GM21576 (cell line): Measurements from ENCODE around the gene TANK.
"Not testable (repeated sequence)": the region's sequence is repeated elsewhere in the genome, so short reads cannot be mapped to it uniquely, and the experiment has no call there.

Source experiments
- ATAC-seq: cut with Tn5 transposase; IDR thresholded peaks from one replicate; pipeline ENCODE4 v1.9.1; 2021; ENCODE audit warnings: mild to moderate bottlenecking, moderate library complexity; ENCODE audit not compliant: unreplicated experiment

The TANK gene

DNA sequence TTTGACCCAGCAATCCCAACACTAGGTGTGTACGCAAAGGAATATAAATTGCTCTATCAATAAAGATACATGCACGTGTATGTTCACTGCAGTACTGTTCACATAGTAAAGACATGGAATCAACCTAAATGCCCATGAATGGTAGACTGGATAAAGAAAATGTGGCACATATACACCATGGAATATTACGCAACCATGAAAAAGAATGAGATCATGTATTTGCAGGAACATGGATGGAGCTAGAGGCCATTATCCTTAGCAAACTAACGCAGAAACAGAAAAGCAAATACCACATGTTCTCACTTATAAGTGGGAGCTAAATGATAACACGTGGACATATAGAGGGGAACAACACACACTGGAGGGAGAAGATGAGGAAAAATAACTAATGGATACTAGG, 27.8 kb upstream of the TANK start:
- ATAC-seq = not testable (repeated sequence)

DNA sequence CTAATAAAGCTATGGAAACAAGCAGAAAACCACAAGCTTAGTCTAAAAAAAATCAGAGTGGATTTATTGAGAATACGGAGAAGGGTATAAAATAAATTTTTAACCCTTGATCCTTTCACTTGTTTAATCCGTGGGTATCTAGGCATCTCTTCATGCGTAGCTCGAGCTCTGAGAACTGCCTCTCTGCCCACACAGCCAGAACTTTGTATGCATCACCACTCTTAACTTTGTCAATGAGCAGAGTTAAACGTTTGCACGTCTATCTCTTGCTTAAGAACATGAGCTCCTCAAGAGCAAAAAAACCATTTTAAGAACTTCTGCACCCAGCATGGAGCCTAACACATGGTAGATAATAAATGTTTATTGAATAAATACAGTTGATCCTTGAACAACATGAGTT, 26.9 kb upstream of the TANK start:
- ATAC-seq = no peak

DNA sequence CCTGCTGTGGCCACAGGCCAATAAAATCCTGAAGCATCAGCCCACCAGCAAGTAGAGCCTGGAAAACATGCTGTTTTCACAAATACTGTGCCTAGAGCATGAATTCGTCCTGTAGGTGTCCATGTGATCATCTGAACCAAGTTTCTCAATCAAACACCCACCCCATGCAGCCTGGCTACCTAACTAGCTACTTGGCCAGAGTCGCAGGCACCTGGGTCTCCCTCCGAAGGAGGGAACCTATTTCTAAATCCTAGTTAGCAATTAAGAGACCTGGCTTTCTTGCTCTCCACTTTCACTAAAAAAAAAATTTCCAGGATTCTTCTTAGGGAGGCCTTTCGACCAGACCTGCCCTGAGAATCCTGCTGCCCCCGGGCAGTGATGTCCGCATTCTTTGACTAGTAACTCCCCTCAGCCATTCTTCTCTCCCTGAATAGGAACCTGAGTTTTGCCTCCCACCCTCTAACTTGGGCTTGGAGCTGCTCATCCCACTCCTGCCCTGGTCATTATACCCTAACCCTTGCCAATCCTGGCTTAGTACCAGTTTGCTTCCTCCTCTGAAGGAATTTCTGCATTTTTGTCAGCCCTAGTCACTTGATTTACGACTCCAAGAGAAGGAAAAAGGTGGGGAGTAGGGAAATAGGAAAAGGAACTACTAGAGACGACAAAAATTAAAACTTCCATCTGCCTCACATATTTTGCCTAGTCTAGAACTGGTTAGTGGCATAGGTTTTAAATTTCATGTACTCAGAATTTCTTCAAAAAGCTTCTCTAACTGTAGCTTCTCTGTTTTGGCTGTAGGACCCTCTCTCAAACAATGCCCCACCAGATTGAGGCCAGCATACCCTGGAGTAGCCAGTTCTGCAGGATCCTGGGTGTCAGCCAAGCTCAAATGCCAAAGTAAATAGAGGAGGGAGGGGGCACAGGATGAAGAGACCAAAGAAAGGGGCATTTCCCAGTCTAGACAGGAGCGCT, 25.4 kb upstream of the TANK start:
- ATAC-seq = no peak

DNA sequence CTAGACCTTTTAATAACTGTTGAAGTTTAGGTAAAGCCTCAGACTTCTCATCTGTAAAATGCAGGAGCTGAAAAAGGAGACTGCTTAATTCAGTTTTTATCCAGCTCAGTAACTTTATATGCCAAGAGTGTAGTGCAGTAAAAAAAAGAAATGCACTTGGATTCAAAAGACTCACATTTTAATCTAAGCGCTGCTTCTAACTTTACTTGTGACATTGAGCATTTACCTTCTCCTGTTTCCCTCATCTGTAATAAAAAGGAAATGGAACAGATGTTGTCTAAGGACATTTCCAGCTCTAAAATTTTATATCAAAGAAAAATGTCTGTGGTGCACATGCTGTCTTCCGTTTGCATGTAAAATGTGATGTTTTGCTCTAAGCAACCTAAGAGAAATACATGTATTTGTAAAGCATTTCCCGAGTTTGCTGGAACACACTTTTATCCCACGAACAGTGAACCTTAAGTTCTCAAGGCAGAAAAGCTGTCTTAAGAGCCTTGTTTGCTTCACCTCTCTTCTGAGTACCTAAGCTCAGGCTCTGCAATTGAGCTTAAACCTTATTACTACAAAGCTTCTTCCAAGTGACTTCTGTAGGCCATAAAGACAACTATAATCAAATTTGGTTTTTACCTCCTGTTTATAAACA, 24.2 kb upstream of the TANK start:
- no peak for ATAC-seq

DNA sequence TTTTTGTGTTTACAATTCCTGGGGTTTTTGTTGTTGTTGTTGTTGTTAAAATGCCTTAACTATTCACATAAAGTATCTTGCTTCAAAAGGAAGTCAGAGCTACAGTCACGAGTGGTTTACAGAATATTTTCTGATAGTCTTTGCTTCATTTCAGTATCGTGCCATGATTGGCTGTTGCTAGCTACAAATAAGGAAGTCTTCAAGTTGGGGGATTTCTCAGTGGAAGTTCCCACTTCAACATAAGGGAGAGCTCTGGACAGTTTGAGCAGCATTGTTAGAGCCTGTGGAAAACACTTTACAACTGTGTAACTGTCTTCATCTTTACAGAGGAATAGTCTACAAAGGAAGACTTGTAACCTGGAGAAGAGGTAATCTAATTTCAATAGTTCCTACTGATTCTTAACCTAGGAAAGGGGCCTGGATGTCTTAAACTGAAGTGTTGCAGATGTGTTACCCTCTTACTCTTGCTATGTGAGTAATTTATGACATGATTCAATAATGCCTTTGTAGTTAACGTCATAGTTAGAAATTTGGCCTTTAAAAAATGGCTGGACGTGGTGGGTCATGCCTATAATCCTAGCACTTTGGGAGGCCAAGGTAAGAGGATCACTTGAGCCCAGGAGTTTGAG, 23.4 kb upstream of the TANK start:
- ATAC-seq = peak; percentile 78

DNA sequence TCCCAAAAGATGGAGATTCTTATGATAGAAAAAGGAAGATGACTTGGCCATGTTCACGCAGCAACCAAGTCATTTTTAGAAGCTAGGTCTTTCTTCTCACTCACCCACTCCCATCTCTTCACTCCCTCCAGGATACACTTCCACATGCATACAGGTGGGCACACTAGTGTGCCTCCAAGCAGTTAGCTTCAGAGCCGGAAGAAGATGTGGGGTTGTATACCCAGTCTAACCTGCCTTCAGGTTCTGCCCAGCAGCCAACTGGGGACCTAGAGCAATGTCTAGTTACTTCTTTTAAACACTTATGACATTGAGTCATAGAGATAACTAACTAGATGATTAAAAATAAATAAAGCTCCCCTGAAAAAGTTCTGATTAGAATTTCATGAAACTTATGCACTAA, 21.8 kb upstream of the TANK start:
- no peak for ATAC-seq

DNA sequence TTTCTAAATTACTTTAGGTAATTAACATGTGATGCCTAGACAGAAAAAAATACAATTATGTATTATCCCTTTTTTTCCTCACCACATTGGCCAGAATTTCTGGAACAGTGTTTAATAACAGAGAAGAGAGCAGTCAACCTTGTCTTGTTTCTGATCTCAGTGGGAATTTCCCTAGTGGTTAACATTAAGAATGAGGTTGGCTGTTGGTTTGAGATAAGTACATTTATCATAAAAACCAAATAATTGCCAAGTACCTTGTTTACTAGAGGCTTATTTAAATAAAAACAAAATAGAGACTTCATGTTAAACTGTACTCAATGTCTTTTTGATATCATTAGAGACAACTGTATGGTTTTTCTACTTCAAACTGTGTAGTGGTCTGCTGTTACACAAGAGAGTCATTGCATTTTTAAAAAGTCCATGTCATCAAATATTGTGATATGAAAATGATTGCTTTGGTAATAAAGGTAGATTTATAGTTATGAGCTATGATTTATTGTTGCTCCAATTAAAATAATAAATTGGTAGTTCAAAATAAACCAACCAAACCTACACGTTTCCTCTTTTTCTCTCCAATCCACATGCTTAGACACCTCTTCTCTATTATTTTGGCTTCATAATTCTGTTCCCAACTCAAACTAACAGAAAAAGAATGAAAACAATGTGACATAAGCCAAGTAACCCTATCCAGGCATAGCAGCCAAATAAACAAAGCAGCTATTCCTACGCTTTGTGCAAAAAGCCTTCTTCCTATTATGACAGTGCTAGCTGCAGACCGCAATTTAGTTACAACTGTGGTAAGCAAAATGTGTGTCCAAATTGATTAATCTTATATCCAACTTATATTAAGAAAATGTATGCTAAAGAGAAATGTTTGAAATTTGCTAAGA, 20.9 kb upstream of the TANK start:
- peak; percentile 23 for ATAC-seq

DNA sequence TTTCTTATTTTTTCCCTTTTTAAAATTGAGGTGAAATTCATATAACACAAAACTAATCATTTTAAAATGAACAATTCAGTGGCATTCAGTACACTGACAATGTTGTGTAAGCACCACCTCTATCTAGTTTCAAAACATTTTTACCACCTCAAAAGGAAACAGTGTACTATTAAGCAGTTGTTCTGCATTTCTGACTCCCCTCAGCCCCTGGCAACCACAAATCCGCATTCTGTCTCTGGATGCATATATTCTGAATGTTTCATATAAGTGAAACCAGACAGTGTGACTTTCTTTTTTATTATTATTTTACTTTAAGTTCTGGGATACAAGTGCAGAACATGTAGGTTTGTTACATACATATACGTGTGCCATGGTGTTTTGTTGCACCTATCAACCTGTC, 19.2 kb upstream of the TANK start:
- peak; percentile 40 for ATAC-seq

DNA sequence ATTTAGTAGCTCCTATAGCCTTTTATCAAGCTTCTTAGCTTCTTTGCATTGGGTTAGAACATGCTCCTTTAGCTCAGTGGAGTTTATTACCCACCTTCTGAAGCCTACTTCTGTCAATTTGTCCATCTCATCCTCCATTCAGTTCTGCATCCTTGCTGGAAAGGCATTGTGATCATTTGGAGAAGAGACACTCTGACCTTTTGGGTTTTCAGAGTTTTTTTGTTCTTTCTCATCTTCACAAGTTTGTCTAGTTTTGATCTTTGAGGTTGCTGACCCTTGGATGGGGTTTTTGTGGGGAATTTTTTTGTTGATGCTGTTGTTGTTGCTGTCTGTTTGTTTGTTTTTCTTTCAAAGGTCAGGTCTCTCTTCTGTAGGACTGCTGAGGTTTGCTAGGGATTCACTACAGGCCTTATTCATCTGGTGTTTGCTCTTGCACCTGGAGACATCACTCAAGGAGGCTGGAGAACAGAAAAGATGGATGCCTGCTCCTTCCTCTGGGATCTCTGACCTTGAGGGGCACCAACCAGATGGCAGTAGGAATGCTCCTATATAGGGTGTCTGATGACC, 13.9 kb upstream of the TANK start:
- no peak for ATAC-seq

DNA sequence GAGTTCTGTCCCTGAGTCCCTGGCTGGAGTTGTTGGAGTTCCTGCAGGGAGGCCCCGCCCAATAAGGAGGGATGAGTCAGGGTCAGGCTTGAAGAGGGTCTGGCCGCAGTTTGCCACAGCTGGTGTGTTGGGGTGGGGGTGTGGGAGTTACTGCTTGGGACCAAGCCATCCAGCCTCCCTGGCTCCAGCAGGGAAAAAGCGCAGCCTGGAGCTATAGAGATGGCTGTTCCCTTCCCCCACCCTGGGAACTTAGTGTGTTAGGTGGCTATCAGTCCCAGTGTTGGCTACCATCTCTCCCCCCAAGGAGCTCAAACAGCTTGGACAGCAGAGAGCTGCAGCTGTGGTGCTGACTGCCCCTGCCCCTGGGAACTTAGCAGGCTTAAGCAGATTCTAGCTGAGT, 13.2 kb upstream of the TANK start:
- no peak for ATAC-seq

DNA sequence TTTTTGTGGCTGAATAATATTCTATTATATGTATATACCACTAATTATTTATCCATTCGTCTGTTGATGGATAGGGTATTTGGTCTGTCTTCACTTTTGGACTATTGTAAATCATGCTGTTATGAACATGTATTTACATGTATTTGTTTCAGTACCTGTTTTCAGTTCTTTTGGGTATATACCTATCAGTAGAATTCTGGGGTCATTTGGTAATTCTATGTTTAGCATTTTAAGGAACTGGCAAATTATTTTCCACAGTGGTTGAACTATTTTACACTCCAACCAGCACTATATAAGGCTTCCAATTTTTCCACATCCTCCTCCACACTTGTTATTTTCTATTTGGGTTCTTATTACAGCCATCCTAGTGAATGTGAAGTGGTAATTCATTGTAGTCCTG, 12.4 kb upstream of the TANK start:
- ATAC-seq = no peak

DNA sequence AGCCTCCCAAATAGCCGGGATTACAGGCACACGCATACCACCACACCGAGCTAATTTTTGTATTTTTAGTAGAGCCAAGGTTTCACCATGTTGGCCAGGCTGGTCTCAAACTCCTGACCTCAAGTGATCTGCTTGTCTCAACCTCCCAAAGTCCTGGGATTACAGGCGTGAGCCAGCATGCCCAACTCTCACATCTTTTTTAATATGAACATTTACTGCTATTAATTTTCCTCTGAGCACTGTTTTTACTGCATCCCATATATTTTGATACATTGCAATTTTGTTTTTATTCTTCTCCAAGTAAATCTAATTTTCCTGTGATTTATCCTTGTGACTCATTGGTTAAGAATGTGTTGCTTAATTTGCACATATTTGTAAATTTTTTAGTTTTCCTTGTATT, 9.5 kb upstream of the TANK start:
- ATAC-seq = no peak

DNA sequence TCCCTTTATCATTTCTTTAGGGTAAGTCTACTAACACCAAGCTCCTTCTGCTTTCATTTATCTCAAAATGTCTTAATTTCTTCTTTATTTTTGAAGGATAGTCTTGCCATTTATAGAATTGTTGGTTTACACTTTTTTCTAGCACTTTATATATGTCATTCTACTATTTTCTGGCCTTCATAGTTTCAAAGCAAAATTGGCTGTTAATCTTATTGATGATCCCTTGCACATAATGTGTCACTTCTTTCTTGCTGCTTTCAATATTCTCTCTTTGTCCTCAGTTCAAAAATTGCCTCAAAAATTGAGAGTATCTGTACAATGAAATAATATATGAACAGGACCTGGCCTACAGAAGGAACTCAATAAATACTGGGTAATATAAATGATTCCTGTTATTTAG, 7.9 kb upstream of the TANK start:
- ATAC-seq = no peak

DNA sequence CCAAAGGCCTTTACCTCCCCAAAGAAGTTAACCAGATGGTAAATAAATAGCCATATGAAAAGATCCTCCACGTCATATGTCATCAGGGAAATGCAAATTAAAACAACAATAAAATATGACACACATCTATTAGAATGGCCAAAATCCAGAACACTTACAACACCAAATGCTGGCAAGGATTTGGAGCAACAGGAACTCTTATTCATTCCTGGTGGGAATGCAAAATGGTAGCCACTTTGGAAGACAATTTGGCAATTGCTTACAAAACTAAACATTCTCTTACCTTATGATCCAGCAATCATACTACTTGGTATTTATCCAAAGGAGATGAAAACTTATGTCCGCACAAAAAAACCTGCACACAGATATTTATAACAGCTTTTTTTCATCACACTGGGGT, 1.3 kb upstream of the TANK start:
- ATAC-seq = no peak

DNA sequence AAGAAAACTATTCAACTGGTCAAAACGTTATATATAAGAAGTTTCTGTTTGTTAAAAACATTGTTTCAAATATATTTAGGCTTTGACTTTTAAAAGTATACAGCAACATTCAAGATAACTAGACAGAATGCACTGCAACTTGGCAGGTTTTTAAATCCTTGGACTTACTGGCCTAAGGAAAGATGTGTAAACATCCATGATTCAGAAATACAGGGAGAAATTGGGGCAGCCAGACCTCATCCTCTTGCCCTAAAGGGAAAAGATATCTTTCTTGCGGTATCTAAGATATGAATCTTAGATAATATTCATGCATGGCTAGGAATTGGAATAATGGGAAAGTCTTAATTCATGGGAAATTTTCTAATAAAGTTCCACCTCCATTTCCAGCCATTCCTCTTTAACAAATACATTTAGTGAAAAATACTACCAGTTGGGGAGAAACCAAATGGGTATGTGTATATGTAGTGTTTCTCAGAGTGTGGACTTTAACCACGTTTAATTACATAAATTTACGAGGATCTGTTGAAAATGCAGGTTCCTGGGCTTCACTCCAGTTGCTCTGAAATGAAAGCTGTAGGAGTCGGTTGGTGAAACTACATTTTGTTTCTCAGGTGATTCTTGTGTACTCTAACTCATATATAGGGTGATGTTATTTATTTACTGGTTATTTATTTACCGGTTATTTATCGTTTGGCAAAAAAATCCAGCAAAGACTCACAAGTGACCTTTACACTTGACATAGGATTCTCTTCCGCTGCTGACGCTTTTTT, 587 bp upstream of the TANK start:
- peak; percentile 7 for ATAC-seq

DNA sequence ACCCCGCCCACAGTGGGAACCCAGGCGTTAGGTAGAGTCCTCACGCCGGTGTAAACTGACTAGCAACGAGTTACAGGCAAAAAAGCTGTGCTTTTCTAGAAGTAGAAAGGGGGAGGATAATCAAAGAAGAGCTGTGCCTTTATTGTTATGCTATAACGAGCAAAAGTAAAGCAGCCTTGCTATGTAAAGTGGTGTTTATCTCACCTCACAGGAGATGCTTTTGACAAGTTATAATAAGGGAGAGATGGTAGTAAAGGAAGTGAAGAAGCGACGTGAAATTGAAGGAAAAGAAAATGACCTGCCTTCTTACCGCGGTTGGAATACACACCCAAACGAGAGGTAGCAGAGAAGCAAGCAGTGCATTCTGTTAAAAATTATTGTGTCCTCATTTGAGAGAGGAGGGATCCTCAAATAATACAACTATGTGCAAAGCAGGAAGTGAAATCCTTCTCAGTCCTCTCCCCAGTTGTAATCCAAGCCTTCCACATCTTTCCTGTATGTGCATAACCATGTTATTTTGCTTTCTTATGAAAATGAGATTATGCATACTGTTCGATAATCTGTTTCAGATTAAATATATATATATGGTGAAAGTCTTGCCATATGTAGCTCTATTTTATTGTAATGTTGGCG, 962 bp downstream of the TANK start:
- no peak for ATAC-seq

DNA sequence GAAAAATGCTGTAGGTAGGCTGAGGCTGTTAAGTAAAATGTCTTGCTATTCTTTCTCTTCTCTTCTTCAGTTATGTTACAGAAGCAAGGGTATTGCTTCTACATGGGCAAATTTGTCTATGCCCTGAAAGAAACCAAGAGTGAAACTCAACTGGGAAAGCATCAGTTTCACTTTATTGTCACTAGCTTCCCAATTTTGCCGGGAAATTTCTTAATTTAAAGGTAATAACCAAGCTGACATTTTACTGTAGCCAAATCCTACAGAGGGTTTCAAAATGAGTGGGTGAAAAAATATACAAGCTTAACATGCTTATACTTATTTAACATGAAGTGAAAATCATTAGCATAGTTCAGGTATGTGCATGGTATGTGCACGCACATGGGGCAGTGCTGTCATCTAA, 3.2 kb downstream of the TANK start:
- no peak for ATAC-seq

DNA sequence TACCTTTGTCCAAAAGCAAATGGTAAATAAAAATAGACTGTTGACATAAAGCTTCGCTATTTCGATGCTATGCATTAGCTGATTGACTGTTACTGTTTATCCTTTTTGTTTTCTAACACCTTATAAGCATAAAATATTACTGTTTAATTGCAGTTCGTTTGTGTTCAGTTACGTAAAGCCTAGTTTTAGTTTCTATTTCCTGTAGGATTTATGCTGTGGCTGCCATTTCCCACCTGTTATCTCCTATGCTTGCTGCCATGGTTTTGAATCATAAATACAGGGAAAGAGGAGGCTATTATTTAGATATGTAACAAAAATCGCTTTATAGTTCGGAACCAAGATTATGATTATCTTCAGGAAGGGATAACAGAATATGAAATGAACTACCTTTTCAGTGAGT, 3.9 kb downstream of the TANK start:
- ATAC-seq = no peak

DNA sequence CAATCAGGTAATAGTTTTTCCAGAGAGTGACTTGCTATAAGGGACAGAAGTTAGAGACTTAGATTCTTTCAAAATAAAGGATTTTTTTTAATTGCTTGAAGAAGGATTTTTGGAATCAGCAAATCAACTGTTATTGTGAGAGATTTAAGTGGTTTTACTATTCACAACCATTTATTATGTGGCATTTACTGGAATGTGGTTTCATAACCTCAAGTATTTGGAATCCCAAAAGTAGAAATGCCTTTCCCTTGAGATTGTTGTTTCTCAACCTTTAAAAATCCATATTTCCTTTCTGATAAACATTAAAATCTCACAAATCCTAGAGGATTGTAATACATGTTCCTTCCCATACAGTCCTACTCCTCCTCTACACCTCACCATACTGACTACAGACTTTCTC, 5.0 kb downstream of the TANK start:
- ATAC-seq = no peak
